GM12878 (cell line): Measurements from ENCODE around the gene GOLGA6L10. TPM values are rescaled to one million over a fixed set of nuclear protein-coding genes. Genes with fewer than 3 reads are reported as not detected.

Source experiments
- ATAC-seq: fragments of 200-7000 bp; cut with Tn5 transposase; 3 replicates; pipeline ENCODE4 v1.9.1; 2020; ENCODE audit warnings: mild to moderate bottlenecking, moderate library complexity
- BruUV-seq: library from RNA; stranded (reverse); fragments of 400-500 nt; replicated peaks from 2 replicates; lab custom pipeline; 2021; lab: Mats Ljungman, UMichigan
- CTCF ChIA-PET: fragments of 300-600 bp; sonication (Branson Sonifier 250); formaldehyde crosslinking; extraction: SDS; loops from one replicate; lab custom pipeline; 2021; ENCODE audit warnings: inconsistent platforms; lab: Yijun Ruan, JAX
- POLR2A ChIA-PET: fragments of 350-600 bp; formaldehyde crosslinking; extraction: SDS; loops from one replicate; lab custom pipeline; 2021; ENCODE audit warnings: inconsistent platforms; lab: Charles Lee
- RAD21 ChIA-PET: fragments of 300-600 bp; sonication (Branson Sonifier 250); formaldehyde crosslinking; loops from one replicate; lab custom pipeline; 2023; ENCODE audit warnings: antibody characterized with exemption; ENCODE audit not compliant: unreplicated experiment; lab: Charles Lee
- SMC1A ChIA-PET: fragments of 300-600 bp; sonication (Branson Sonifier 250); formaldehyde crosslinking; loops from one replicate; lab custom pipeline; 2023; ENCODE audit not compliant: unreplicated experiment, uncharacterized antibody; lab: Charles Lee
- DNase-seq: peaks from one replicate; pipeline ENCODE4 v3.0.0-alpha.2; 2011; ENCODE audit warnings: low read depth, low spot score
- FAIRE-seq: peaks from 3 replicates; lab custom pipeline; 2011; peaks lifted over from hg19 to GRCh38; lab: Jason Lieb, UNC
- H2AFZ ChIP-seq: 2 replicates; pipeline ENCODE4 v1.6.0; 2011; ENCODE audit warnings: low read depth, low read length, control low read depth; ENCODE audit not compliant: control insufficient read depth
- H3K27ac ChIP-seq: 2 replicates; pipeline ENCODE4 v1.5.1; 2011; ENCODE audit warnings: control low read depth; ENCODE audit not compliant: control insufficient read depth, insufficient read depth
- H3K27me3 ChIP-seq, 2 experiments: replicated peaks in 1 of 2; 2 replicates each; pipeline versions ENCODE4 v1.6.0 to v1.6.1; 2011; ENCODE audit warnings: low read length in 1 of 2; ENCODE audit not compliant: control insufficient read depth in 2 of 2, insufficient read depth in 2 of 2
- H3K36me3 ChIP-seq, 2 experiments: 2 replicates each; pipeline ENCODE4 v1.5.1; 2011; ENCODE audit warnings: low read length in 1 of 2; ENCODE audit not compliant: control insufficient read depth in 2 of 2, insufficient read depth in 2 of 2
- H3K4me1 ChIP-seq: 2 replicates; pipeline ENCODE4 v1.6.1; 2011; ENCODE audit warnings: mild to moderate bottlenecking, low read length, moderate library complexity, mixed read lengths; ENCODE audit not compliant: control insufficient read depth, insufficient read depth
- H3K4me2 ChIP-seq: 2 replicates; pipeline ENCODE4 v1.6.0; 2011; ENCODE audit warnings: control low read depth; ENCODE audit not compliant: control insufficient read depth, insufficient read depth
- H3K4me3 ChIP-seq: fragments of 200-600 bp; sonication (generic); 2 replicates; pipeline ENCODE4 v1.5.1; 2016
- H3K79me2 ChIP-seq: 2 replicates; pipeline ENCODE4 v1.6.0; 2011; ENCODE audit warnings: low read length; ENCODE audit not compliant: control insufficient read depth, insufficient read depth
- H3K9ac ChIP-seq: 2 replicates; pipeline ENCODE4 v1.8.0; 2011; ENCODE audit warnings: low read length, control low read depth, mixed read lengths; ENCODE audit not compliant: control insufficient read depth, insufficient read depth
- H3K9me3 ChIP-seq: replicated peaks from 3 replicates; pipeline ENCODE4 v1.5.1; 2011; ENCODE audit warnings: mild to moderate bottlenecking, low read length; ENCODE audit not compliant: control insufficient read depth, insufficient read depth
- H4K20me1 ChIP-seq: 2 replicates; pipeline ENCODE4 v1.6.0; 2011; ENCODE audit not compliant: control insufficient read depth, insufficient read depth
- ASH2L ChIP-seq: fragments of 300-600, 200-600 bp; sonication (generic); IDR thresholded peaks from 2 replicates; pipeline ENCODE4 v1.6.1; 2017; ENCODE audit warnings: low read depth, mild to moderate bottlenecking, borderline replicate concordance
- E4F1 ChIP-seq: fragments of 450-650 bp; IDR thresholded peaks from 2 replicates; pipeline ENCODE4 v1.6.1; 2018; ENCODE audit warnings: borderline replicate concordance, mild to moderate bottlenecking; ENCODE audit not compliant: partially characterized antibody
- MEF2A ChIP-seq: IDR thresholded peaks from 2 replicates; pipeline ENCODE4 v1.6.1; 2011; ENCODE audit warnings: low read depth, mild to moderate bottlenecking, low read length, moderate library complexity; ENCODE audit not compliant: insufficient read depth
- MTA3 ChIP-seq: IDR thresholded peaks from 2 replicates; pipeline ENCODE4 v1.6.1; 2012; ENCODE audit warnings: low read length, inconsistent platforms, borderline replicate concordance
- POU2F2 ChIP-seq: IDR thresholded peaks from 3 replicates; pipeline ENCODE4 v1.6.1; 2011; ENCODE audit warnings: low read depth, mild to moderate bottlenecking, low read length, borderline replicate concordance
- ZNF274 ChIP-seq: IDR thresholded peaks from one replicate; pipeline ENCODE4 v1.8.0; 2011; ENCODE audit not compliant: insufficient read length, insufficient read depth
- ZNF384 ChIP-seq: IDR thresholded peaks from 2 replicates; pipeline ENCODE4 v1.6.1; 2012; ENCODE audit warnings: low read depth, mild to moderate bottlenecking, low read length, improper control_type of control experiment, borderline replicate concordance
- WGBS: methylation state at CpG from one replicate; pipeline ENCODE4 v1.1.6; 2016; ENCODE audit warnings: low lambda C conversion rate; ENCODE audit not compliant: insufficient replicate concordance, insufficient coverage; ENCODE audit errors: missing lambda C conversion rate; 5-methylcytosine and 5-hydroxymethylcytosine counted together
- in situ Hi-C: fragments of 300-500 bp; cut with MboI; formaldehyde crosslinking; loops from 9 replicates; pipeline ENCODE4 v1.14.3; 2018; ENCODE audit warnings: mixed read lengths
- intact Hi-C: fragments of 100-400 bp; cut with micrococcal nuclease; formaldehyde crosslinking; loops from one replicate; pipeline ENCODE4 v1.14.2; 2022; ENCODE audit not compliant: unreplicated experiment
- polyA plus RNA-seq, 11 experiments: library from polyadenylated mRNA; depleted of rRNA in 4 of 11; unstranded in 6 of 11; stranded (reverse) in 5 of 11; fragments of >200 nt; fragmentation: Nextera tagmentation in 4 of 11; fragmentation: Illumina TruSeq in 1 of 11; extraction: Ambion mirVana in 4 of 11; extraction: Trizol in 1 of 11; gene quantifications; 1 replicate in 1 of 11; 2 replicates in 10 of 11; pipeline versions ENCODE4 v1.2.1 to v1.2.3, GENCODE V29; 2011 to 2016; ENCODE audit warnings: inconsistent platforms in 2 of 11, missing spikeins in 2 of 11, low read depth in 1 of 11
- total RNA-seq, 4 experiments: library from RNA; depleted of rRNA in 3 of 4; stranded (reverse); fragments of >200 nt in 3 of 4; fragmentation: Illumina TruSeq in 1 of 4; extraction: Trizol in 1 of 4; gene quantifications; 2 replicates each; pipeline versions ENCODE4 v1.2.1 to v1.2.3, GENCODE V29; 2013 to 2021

The GOLGA6L10 gene
- total and polyA plus RNA-seq, 10 of the 15 experiments (the other 5 are each of a cell fraction or from before 2014, with no cell fraction given): 0.68 to 6.7 (median 1.3) TPM

- ATAC-seq (0 out of 3 replicates have a peak, but pooled peaks have one; percentile 40), DNase-seq (no peak), FAIRE-seq (no peak)
- Histone ChIP-seq H3K36me3 (no peaks in the 10 kb centered on the region), H2AFZ (no peak overlapping the region), H3K4me3 (no peak overlapping the region), H3K4me1 (no peaks in the 10 kb centered on the region), H3K79me2 (no peaks in the 10 kb centered on the region), H3K4me2 (no peak overlapping the region), H3K27ac (no peak overlapping the region), H3K27me3 (0 out of 4 replicates have a peak, but pooled peaks cover 0 to 3% of the 10 kb centered on the region in 2 experiments), H4K20me1 (no peaks in the 10 kb centered on the region), H3K9me3 (no peaks in the 10 kb centered on the region; the same call in 2 of the 3 replicates), H3K9ac (no peak overlapping the region)
- CTCF ChIA-PET: no interaction called here
- in situ Hi-C loops: no loop called here
- no TSS peak for BruUV-seq
- TF ChIP-seq MEF2A (no peak), E4F1 (no peak), ZNF274 (no peak), MTA3 (no peak), ZNF384 (no peak), POU2F2 (no peak), ASH2L (no peak)
- SMC1A ChIA-PET: no interaction called here
- POLR2A ChIA-PET: no interaction called here
- WGBS: 44% methylated on average over 16 of the region's 16 CpGs
- intact Hi-C loops: no loop called here
- RAD21 ChIA-PET: no interaction called here
Measured at GRCh38 chr15:82306791-82307713, 42.2 kb downstream of the GOLGA6L10 start.
